Rectal smooth muscle tissue (tissue), 1 donor: Measurements from ENCODE around the gene VWF.
"Not testable (repeated sequence)": the region's sequence is repeated elsewhere in the genome, so short reads cannot be mapped to it uniquely, and the experiment has no call there.

Source experiments
- H3K27ac ChIP-seq: one replicate; pipeline ENCODE4 v1.7.0; 2013; ENCODE audit warnings: low read depth, low read length, inconsistent platforms
- H3K27me3 ChIP-seq: one replicate; pipeline ENCODE4 v1.7.0; 2013; ENCODE audit warnings: low read length; ENCODE audit not compliant: control insufficient read depth, insufficient read depth
- H3K36me3 ChIP-seq: one replicate; pipeline ENCODE4 v1.7.0; 2013; ENCODE audit warnings: low read length; ENCODE audit not compliant: control insufficient read depth, insufficient read depth
- H3K4me1 ChIP-seq: one replicate; pipeline ENCODE4 v1.7.0; 2013; ENCODE audit warnings: low read length; ENCODE audit not compliant: control insufficient read depth, insufficient read depth
- H3K4me3 ChIP-seq: one replicate; pipeline ENCODE4 v1.7.0; 2013; ENCODE audit warnings: low read length
- H3K9ac ChIP-seq: one replicate; pipeline ENCODE4 v1.7.0; 2013; ENCODE audit warnings: low read length

Gene VWF

DNA sequence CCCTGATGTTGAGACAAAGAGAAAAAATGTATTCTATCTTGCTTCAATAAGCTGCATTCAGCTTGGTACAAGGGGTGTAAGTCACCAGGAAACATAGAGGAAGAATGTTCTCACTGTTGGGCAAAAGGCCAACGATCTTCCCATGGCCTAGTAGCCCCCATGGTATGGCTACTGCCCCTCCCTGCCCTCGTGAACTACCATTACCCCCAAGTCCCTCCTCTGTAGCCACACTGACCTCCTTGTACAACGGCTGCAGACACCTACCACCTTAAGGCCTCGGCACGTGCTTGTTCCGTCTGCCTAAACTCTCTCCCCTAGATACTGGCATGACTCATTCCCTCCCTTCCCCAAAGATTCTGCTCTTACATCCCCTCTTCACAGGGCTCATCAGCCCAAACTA lies 97.5 kb downstream of the VWF start:
- Histone ChIP-seq H3K27me3 (no peaks in the 10 kb centered on the region), H3K4me3 (no peak overlapping the region), H3K27ac (no peak overlapping the region), H3K9ac (no peak overlapping the region), H3K36me3 (no peaks in the 10 kb centered on the region), H3K4me1 (no peaks in the 10 kb centered on the region)

DNA sequence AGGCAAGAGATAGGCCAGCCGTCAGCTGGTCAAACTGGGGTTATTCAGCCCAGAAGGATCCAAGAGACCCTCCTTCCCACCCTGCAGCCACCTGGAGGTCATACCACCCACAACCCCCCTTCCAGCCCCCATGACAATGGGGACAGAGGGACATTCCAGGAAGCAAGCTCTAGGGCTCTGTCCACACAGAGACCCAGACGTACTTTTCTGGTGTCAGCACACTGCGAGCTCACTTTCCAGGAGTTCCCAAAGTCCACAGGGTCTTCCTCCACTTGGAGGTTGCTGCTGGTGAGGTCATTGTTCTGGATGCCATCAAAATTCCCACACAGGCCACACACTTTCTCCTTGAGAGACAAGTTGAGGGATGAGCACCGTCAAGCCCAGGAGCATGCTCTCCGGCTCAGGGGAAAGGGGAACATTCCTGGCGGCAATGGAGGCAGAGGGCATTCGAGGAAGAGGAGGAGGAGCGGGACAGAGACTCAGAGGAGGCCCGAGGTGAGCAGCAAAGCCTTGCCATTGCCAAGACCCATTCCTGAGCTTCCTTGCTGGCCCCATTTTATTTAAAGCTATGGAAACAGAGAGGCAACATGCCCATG lies 98.7 kb downstream of the VWF start:
- not testable (repeated sequence) for H3K4me1 ChIP-seq, H3K36me3 ChIP-seq, H3K9ac ChIP-seq, H3K4me3 ChIP-seq, H3K27ac ChIP-seq, H3K27me3 ChIP-seq

DNA sequence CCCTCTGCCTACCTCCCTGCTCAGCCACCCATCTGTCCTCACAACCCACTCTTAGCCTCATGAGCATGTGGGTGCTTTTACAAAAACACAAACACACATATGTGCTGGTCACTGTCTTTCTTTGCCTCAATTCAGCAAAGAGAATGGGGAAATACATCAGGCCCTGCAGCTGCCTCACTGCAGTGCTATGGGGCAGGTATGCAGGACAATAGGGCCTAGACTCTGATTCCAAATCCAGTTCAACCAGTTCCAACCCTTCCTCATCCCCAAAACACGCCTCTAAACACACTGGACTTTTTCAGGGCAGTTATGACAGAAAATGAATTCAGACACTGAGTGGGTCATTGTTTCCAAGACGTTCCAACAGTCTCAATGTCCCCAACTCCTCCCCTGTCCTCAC lies 100.4 kb downstream of the VWF start:
- H3K36me3 ChIP-seq, H3K4me1 ChIP-seq, H3K27me3 ChIP-seq, H3K9ac ChIP-seq, H3K27ac ChIP-seq, H3K4me3 ChIP-seq: not testable (repeated sequence)

DNA sequence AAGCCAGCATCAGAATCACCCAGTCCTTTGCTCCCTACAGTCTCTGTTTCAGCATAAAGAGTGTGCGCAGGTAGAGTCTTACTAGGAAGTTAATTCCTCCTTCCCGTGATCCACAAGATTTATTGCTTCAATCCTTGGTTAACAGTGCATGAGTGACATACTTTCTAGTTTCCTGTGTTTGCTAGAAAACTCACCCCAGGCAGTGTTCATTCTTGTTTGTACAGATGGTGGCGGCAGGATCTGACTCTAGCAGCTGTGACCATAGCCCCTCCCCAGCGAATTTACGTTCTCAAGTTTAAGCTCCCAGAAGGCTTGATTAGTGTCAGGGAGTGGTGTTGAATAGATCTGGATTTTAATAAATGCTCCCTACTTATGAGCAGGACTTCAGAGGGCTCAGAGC lies 103.5 kb downstream of the VWF start:
- Histone ChIP-seq H3K27ac (no peak overlapping the region), H3K4me1 (no peaks in the 10 kb centered on the region), H3K27me3 (no peaks in the 10 kb centered on the region), H3K9ac (no peak overlapping the region), H3K4me3 (no peak overlapping the region), H3K36me3 (no peaks in the 10 kb centered on the region)

DNA sequence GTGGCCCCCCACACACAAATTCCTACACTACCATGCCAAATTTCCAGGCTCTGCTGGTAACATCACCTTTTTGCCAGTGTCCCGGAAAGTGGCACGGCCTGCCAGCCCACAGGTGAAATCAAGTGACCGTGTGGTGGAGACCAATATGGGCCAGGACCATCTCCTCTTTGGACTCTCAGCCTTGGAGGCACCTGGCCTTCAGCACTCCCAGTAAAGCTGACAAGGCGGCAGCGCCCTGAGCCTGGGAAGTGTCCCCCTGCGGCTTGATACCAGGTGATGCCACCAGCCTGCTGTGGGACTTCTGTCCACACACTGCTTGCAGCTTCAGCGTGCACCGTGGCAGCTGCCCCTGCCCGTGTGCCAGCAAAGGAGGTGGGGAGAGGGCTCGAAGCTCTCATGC lies 104.0 kb downstream of the VWF start:
- not testable (repeated sequence) for H3K36me3 ChIP-seq, H3K4me3 ChIP-seq, H3K27ac ChIP-seq, H3K9ac ChIP-seq, H3K27me3 ChIP-seq, H3K4me1 ChIP-seq

DNA sequence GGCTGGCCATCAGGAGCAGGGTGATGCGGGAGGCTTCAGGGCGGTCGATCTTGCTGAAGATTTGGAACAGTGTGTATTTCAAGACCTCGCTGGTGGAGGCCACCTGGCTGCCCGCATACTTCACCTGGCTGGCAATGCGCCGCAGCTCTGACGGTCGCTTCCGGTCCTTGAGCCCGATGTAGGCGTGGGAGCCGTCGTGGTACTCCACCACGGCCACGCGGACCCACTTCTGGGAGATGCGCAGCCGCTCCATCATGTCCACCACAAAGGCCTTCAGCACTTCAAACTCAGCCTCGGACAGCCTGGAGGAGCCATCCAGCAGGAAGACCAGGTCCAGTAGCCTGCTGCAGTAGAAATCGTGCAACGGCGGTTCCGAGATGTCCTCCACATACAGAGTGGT lies 105.2 kb downstream of the VWF start:
- not testable (repeated sequence) for H3K4me1 ChIP-seq

DNA sequence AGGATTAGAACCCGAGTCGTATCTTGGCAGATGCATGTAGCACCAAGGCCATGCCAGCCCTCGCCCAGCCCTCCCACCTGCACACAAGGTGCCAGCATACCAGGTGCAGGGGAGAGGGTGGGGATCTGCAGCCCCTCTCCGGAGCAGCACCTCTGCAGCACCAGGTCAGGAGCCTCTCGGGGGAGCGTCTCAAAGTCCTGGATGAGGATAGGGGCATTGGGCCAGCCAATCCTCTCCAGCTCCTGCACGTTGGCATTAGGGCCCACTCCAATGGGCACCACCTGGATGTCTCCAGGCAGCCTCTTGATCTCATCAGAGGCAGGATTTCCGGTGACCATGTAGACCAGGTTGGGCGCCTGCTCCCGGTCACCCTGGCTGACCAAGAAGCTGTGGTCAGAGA lies 106.2 kb downstream of the VWF start:
- no peak overlapping the region for H3K9ac ChIP-seq
- H3K4me3 ChIP-seq: no peak overlapping the region
- no peaks in the 10 kb centered on the region for H3K4me1 ChIP-seq
- H3K36me3 ChIP-seq: no peaks in the 10 kb centered on the region
- no peak overlapping the region for H3K27ac ChIP-seq
- no peaks in the 10 kb centered on the region for H3K27me3 ChIP-seq

More for the DNA sequence above, 105.2 kb downstream of the VWF start:
- H3K27ac ChIP-seq, H3K27me3 ChIP-seq, H3K9ac ChIP-seq, H3K4me3 ChIP-seq, H3K36me3 ChIP-seq: not testable (repeated sequence)

DNA sequence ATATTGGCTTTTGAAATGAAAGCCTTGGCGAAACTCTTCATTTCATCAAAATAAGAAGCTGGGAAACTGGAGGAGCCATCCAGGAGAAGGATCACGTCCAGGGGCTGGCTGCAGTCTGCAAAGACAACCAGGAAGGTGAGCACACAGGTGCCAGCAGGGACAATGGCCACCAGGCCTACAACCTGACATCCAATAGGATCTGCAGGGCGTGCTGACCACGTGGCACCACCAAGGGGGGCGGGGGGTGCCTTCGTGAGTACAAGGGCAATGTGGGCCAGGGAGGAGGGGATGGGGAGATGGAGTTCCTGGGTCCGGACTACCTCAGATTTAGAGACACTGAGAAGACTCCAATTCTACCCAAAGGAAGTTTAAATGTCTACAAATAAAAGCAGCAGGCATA lies 107.7 kb downstream of the VWF start:
- no peaks in the 10 kb centered on the region for H3K4me1 ChIP-seq
- H3K27me3 ChIP-seq: no peaks in the 10 kb centered on the region
- no peak overlapping the region for H3K4me3 ChIP-seq
- no peak overlapping the region for H3K27ac ChIP-seq
- no peaks in the 10 kb centered on the region for H3K36me3 ChIP-seq
- no peak overlapping the region for H3K9ac ChIP-seq

DNA sequence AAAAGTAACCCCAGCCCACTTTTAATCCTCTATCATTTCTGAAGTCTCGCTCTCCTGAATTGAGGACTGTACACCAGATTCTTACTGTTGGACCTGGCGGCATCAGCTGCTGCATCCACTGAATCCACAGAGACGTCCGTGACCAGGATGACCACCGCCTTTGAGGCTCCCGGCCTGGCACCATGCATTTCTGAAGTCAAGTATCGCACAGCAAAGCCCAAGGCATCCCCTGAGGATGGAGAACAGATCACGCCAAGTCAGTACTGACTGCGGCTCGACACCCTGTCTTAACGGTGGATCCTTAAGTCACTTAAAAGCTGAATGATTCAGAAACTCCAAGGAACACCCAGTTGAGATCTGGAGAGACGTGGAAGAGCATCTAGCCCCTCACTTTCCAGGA lies 108.5 kb downstream of the VWF start:
- H3K9ac ChIP-seq, H3K4me1 ChIP-seq, H3K36me3 ChIP-seq, H3K27me3 ChIP-seq, H3K27ac ChIP-seq, H3K4me3 ChIP-seq: not testable (repeated sequence)

DNA sequence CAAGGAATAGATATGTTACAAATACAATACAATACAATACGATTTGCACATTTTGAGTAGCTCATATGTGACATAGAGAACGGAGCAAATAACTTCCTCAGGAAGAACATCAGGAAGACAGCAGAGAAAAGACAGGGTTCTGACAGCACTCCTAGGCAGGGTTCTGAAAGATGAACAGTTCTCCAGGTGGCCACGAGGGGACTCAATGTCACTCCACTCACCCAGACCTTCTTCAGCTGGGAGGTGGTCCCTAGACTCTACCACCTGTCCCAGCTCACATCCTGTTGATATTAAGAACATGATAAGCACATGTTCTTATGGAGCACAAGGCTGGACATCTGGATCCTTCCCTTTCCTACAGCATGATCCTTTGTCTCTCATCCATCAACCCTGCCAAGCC lies 109.2 kb downstream of the VWF start:
- H3K9ac ChIP-seq, H3K36me3 ChIP-seq, H3K27ac ChIP-seq, H3K4me1 ChIP-seq, H3K4me3 ChIP-seq, H3K27me3 ChIP-seq: not testable (repeated sequence)

DNA sequence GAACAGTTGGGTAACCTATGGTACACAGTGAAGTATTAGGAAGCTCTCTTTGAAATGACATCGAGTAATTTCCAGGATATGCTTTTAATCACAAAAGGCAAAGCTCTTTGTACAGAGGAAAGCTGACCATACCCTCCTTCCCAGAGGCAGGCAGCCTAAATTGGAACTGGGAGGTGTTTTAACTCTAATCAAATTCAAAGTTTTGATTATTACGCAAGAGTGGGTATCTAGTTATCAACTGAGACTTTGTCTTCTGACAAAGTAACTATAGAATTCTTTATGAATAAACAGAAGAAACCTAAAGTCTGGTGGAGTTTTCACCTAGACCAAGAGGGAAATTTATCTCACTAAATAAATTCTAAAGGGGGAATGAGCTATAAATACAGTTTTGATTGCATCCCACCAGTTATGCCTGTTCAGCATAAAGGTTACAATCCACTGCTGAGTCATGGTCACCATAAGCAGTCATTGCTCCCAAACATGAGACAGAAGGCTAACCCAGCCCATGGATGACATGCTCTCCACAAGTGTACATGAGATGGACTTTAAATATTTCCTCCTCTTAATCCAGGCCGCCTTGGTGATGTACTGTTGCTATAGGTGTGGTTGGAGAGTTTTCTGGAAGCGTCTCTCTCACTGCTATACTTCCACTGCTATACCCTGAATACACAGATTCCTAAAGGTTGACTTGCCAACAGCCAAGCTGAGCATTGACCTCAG lies 113.7 kb downstream of the VWF start:
- not testable (repeated sequence) for H3K27me3 ChIP-seq, H3K4me3 ChIP-seq, H3K27ac ChIP-seq, H3K9ac ChIP-seq, H3K36me3 ChIP-seq, H3K4me1 ChIP-seq

DNA sequence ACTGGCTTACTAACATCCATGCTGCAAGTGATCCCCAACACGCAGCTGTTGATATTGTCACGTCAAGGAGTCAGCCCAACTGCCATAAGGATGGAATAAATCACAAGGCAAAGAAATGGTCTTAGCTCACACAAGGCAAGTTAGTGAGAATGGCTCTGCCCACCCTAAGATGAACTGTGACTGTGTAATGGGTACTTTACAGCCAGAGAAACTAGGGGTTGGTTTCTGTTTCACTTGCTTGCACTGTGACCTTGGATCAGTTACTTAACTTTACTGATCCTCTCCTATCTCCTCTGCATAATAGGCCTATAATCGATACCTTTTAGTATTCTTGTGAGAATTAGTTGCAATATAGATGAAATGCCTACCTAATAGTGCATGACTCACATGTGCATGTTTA lies 127.2 kb downstream of the VWF start:
- no peak overlapping the region for H3K27ac ChIP-seq
- no peak overlapping the region for H3K4me3 ChIP-seq
- H3K9ac ChIP-seq: no peak overlapping the region
- H3K27me3 ChIP-seq: no peaks in the 10 kb centered on the region
- H3K36me3 ChIP-seq: no peaks in the 10 kb centered on the region
- H3K4me1 ChIP-seq: no peaks in the 10 kb centered on the region

DNA sequence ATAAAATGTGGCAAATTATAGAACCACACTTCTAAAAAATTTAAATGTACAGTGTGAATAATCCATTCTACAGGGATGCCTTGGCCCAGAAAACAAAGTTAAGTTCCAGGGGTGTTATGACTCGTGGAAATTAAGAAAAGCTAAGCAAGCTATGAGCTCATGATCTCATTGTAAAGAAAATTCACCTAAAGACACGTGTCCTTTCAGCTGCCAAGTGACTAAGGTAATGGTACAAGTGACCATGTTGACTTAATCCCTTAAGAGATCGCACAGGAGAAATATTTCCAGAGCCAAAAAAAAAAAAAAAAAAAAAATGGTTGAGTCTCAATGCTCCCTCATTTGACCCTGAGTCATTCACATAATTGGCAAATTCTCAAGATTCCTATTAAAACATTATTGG lies 128.0 kb downstream of the VWF start:
- Histone ChIP-seq H3K4me3 (no peak overlapping the region), H3K9ac (no peak overlapping the region), H3K27ac (no peak overlapping the region), H3K27me3 (no peaks in the 10 kb centered on the region), H3K36me3 (no peaks in the 10 kb centered on the region), H3K4me1 (no peaks in the 10 kb centered on the region)
